AG08396 (cell line): ENCODE measurements around the gene ZBTB44.
A peak's percentile ranks its signal among the peaks of the same experiment; 100 is the strongest.
"Not testable (repeated sequence)": the region's sequence is repeated elsewhere in the genome, so short reads cannot be mapped to it uniquely, and the experiment has no call there.

ENCODE experiments used
- DNase-seq: peaks from one replicate; pipeline ENCODE4 v3.0.0; 2012; ENCODE audit warnings: low spot score, mixed read lengths

Gene ZBTB44

GRCh38 chr11:130313383-130314183 is 1.1 kb downstream of the ZBTB44 start:
- no peak for DNase-seq

GRCh38 chr11:130312046-130312445 is 2.7 kb downstream of the ZBTB44 start:
- DNase-seq, result no peak

- no peak for DNase-seq
Observed at GRCh38 chr11:130310622-130311021, 4.1 kb downstream of the ZBTB44 start.

GRCh38 chr11:130308886-130309285 is 5.8 kb downstream of the ZBTB44 start:
- no peak for DNase-seq

GRCh38 chr11:130308059-130308458 is 6.7 kb downstream of the ZBTB44 start:
- DNase-seq, result no peak

GRCh38 chr11:130304651-130305050 is 10.1 kb downstream of the ZBTB44 start:
- no peak for DNase-seq

- DNase-seq, result no peak
Observed at GRCh38 chr11:130301002-130301401, 13.7 kb downstream of the ZBTB44 start.

GRCh38 chr11:130300567-130300966 is 14.2 kb downstream of the ZBTB44 start:
- DNase-seq, result no peak

GRCh38 chr11:130299978-130300377 is 14.7 kb downstream of the ZBTB44 start:
- no peak for DNase-seq

- no peak for DNase-seq
Observed at GRCh38 chr11:130295657-130296056, 19.1 kb downstream of the ZBTB44 start.

- DNase-seq, result no peak
Observed at GRCh38 chr11:130282111-130282510, 32.6 kb downstream of the ZBTB44 start.

- DNase-seq, result not testable (repeated sequence)
Observed at GRCh38 chr11:130281341-130281740, 33.4 kb downstream of the ZBTB44 start.

GRCh38 chr11:130279989-130280388 is 34.7 kb downstream of the ZBTB44 start:
- no peak for DNase-seq

- peak; percentile 8 for DNase-seq
Observed at GRCh38 chr11:130278745-130279144, 36.0 kb downstream of the ZBTB44 start.

- no peak for DNase-seq
Observed at GRCh38 chr11:130278151-130278550, 36.6 kb downstream of the ZBTB44 start.

GRCh38 chr11:130272336-130272735 is 42.4 kb downstream of the ZBTB44 start:
- no peak for DNase-seq

- DNase-seq, result no peak
Observed at GRCh38 chr11:130269326-130269943, 45.3 kb downstream of the ZBTB44 start.

GRCh38 chr11:130263351-130263750 is 51.4 kb downstream of the ZBTB44 start:
- DNase-seq, result no peak

GRCh38 chr11:130262424-130262823 is 52.3 kb downstream of the ZBTB44 start:
- no peak for DNase-seq

GRCh38 chr11:130261571-130261970 is 53.1 kb downstream of the ZBTB44 start:
- no peak for DNase-seq

- no peak for DNase-seq
Observed at GRCh38 chr11:130260742-130261141, 54.0 kb downstream of the ZBTB44 start.

GRCh38 chr11:130260080-130260627 is 54.6 kb downstream of the ZBTB44 start:
- DNase-seq, result no peak

- DNase-seq, result not testable (repeated sequence)
Observed at GRCh38 chr11:130251763-130252162, 63.0 kb downstream of the ZBTB44 start.
